GM23338 (cell line): ENCODE measurements around the gene GPR142. TPM values are rescaled to one million over a fixed set of nuclear protein-coding genes. Genes with fewer than 3 reads are reported as not detected.

Experiments used
- ATAC-seq: fragments of 200-7000 bp; cut with Tn5 transposase; 3 replicates; pipeline ENCODE4 v1.9.1; 2020
- DNase-seq: peaks from one replicate; pipeline ENCODE4 v3.0.0-alpha.2; 2015; ENCODE audit warnings: low spot score
- H2AFZ ChIP-seq: fragments of 200-600 bp; sonication (generic); 2 replicates; pipeline ENCODE4 v1.8.0; 2016; ENCODE audit warnings: antibody characterized with exemption, mild to moderate bottlenecking, moderate library complexity
- H3F3A ChIP-seq: fragments of 200-600 bp; sonication (generic); replicated peaks from 2 replicates; pipeline ENCODE4 v1.8.0; 2017; ENCODE audit warnings: antibody characterized with exemption, mixed run types, low read depth
- H3K27ac ChIP-seq: fragments of 200-600 bp; sonication (generic); 2 replicates; pipeline ENCODE4 v1.6.1; 2016; ENCODE audit warnings: low read depth
- H3K27me3 ChIP-seq: fragments of 200-600 bp; sonication (generic); 2 replicates; pipeline ENCODE4 v1.8.0; 2016; ENCODE audit warnings: mild to moderate bottlenecking, mixed run types, moderate library complexity; ENCODE audit not compliant: insufficient read depth
- H3K36me3 ChIP-seq: fragments of 200-600 bp; sonication (generic); 2 replicates; pipeline ENCODE4 v1.8.0; 2016; ENCODE audit warnings: mild to moderate bottlenecking; ENCODE audit not compliant: insufficient read depth
- H3K4me1 ChIP-seq: fragments of 200-600 bp; sonication (generic); 2 replicates; pipeline ENCODE4 v1.8.0; 2016; ENCODE audit warnings: mild to moderate bottlenecking, moderate library complexity; ENCODE audit not compliant: insufficient read depth
- H3K4me2 ChIP-seq: fragments of 200-600 bp; sonication (generic); 2 replicates; pipeline ENCODE4 v1.7.1; 2017; ENCODE audit warnings: mixed run types
- H3K4me3 ChIP-seq: fragments of 200-600 bp; sonication (generic); 2 replicates; pipeline ENCODE4 v1.6.1; 2016; ENCODE audit warnings: mixed run types
- H3K79me2 ChIP-seq: fragments of 200-600 bp; sonication (generic); replicated peaks from 2 replicates; pipeline ENCODE4 v1.8.0; 2017; ENCODE audit warnings: mild to moderate bottlenecking; ENCODE audit not compliant: insufficient read depth
- H3K9me2 ChIP-seq: fragments of 200-600 bp; sonication (generic); 2 replicates; pipeline ENCODE4 v1.8.0; 2017; ENCODE audit not compliant: insufficient read depth
- H4K20me1 ChIP-seq: fragments of 200-600 bp; sonication (generic); replicated peaks from 2 replicates; pipeline ENCODE4 v1.8.0; 2017; ENCODE audit warnings: mild to moderate bottlenecking; ENCODE audit not compliant: insufficient read depth
- H3K27ac Mint-ChIP-seq: 2 replicates; pipeline ENCODE4 v1.8.0; 2020; ENCODE audit warnings: inconsistent platforms, mild to moderate bottlenecking, moderate library complexity, mixed read lengths
- H3K27me3 Mint-ChIP-seq: 3 replicates; pipeline ENCODE4 v1.8.0; 2022; ENCODE audit warnings: low read depth, mild to moderate bottlenecking, moderate library complexity, mixed read lengths, inconsistent platforms; ENCODE audit not compliant: insufficient read depth, poor library complexity
- H3K36me3 Mint-ChIP-seq: 3 replicates; pipeline ENCODE4 v1.8.0; 2021; ENCODE audit warnings: low read depth, mild to moderate bottlenecking, inconsistent platforms, moderate library complexity, mixed read lengths
- H3K4me1 Mint-ChIP-seq: 3 replicates; pipeline ENCODE4 v1.8.0; 2020; ENCODE audit warnings: mild to moderate bottlenecking, inconsistent platforms, mixed read lengths
- H3K4me3 Mint-ChIP-seq: 3 replicates; pipeline ENCODE4 v1.8.0; 2021; ENCODE audit warnings: moderate library complexity, mild to moderate bottlenecking, inconsistent platforms, mixed read lengths
- H3K9me3 Mint-ChIP-seq: 3 replicates; pipeline ENCODE4 v1.8.0; 2020; ENCODE audit warnings: moderate library complexity, mild to moderate bottlenecking, inconsistent platforms, mixed read lengths
- ETS1 ChIP-seq: IDR thresholded peaks from 2 replicates; pipeline ENCODE4 v1.6.1; 2016; ENCODE audit warnings: antibody characterized with exemption
- EZH2 ChIP-seq: fragments of 200-600 bp; sonication (generic); IDR thresholded peaks from one replicate; pipeline ENCODE4 v1.8.0; 2017; ENCODE audit warnings: antibody characterized with exemption, mild to moderate bottlenecking, low read depth; ENCODE audit not compliant: unreplicated experiment
- POLR2AphosphoS5 ChIP-seq: IDR thresholded peaks from 2 replicates; pipeline ENCODE4 v1.6.1; 2016; ENCODE audit warnings: antibody characterized with exemption, low read depth
- ZNF331 ChIP-seq: fragments of 250-450 bp; sonication (Bioruptor Pico); IDR thresholded peaks from 2 replicates; pipeline ENCODE4 v1.5.0; 2020; ENCODE audit warnings: low read depth, mild to moderate bottlenecking, moderate library complexity
- ZNF462 ChIP-seq: fragments of 250-450 bp; sonication (Bioruptor Pico); IDR thresholded peaks from 2 replicates; pipeline ENCODE4 v1.5.0; 2020; ENCODE audit warnings: mild to moderate bottlenecking, moderate library complexity
- polyA plus RNA-seq: library from polyadenylated mRNA; unstranded; fragments of >200 nt; fragmentation: Nextera tagmentation; extraction: Ambion mirVana; gene quantifications from 2 replicates; pipeline ENCODE4 v1.2.1, GENCODE V29; 2016
- total RNA-seq: library from RNA; depleted of rRNA; stranded (reverse); fragments of >200 nt; shearing (Covaris generic); gene quantifications from 2 replicates; pipeline ENCODE4 v1.2.3, GENCODE V29; 2014

The GPR142 gene
- total and polyA plus RNA-seq, 2 experiments from 2014 or later, result not detected

- TF ChIP-seq ZNF462 (CRISPR knock-in tag) (no peak), EZH2 (no peak)
These were observed 20.3 kb downstream of the GPR142 start (continued) for GRCh38 chr17:74387365-74388218.

GRCh38 chr17:74389084-74389753 is 21.9 kb downstream of the GPR142 start:
- no peaks in the 10 kb centered on the region for H3K27me3 ChIP-seq
- H4K20me1 ChIP-seq, result no peaks in the 10 kb centered on the region
- H3K36me3 ChIP-seq, result no peaks in the 10 kb centered on the region
- peaks cover 15% of the 10 kb centered on the region for H3K27me3 Mint-ChIP-seq
- no peak overlapping the region for H3K4me3 Mint-ChIP-seq
- H3K36me3 Mint-ChIP-seq, result no peaks in the 10 kb centered on the region
- H3K27ac ChIP-seq, result no peak overlapping the region
- H3K27ac Mint-ChIP-seq, result no peak overlapping the region
- peaks cover 17% of the 10 kb centered on the region for H3K4me1 ChIP-seq
- H3K79me2 ChIP-seq, result no peaks in the 10 kb centered on the region
- ATAC-seq (no peak), DNase-seq (no peak)
- H3K4me1 Mint-ChIP-seq, result peaks cover 34% of the 10 kb centered on the region
- H3K4me2 ChIP-seq, result no peak overlapping the region
- 0 out of 2 replicates have a peak, but pooled peaks cover 3% of the 10 kb centered on the region for H3F3A ChIP-seq
- no peaks in the 10 kb centered on the region for H3K9me2 ChIP-seq
- H3K4me3 ChIP-seq, result no peak overlapping the region
- H3K9me3 Mint-ChIP-seq, result peaks cover 4% of the 10 kb centered on the region; the same call in 2 of the 3 replicates
- peak overlapping the region; percentile 45 for H2AFZ ChIP-seq
- TF ChIP-seq ETS1 (no peak), EZH2 (no peak), POLR2AphosphoS5 (no peak), ZNF331 (CRISPR knock-in tag) (no peak), ZNF462 (CRISPR knock-in tag) (no peak)
